WERI-Rb-1 (cell line): ENCODE measurements around the gene ACYP1.

Experiments used
- DNase-seq: peaks from one replicate; pipeline ENCODE4 v3.0.0-alpha.2; 2020
- H3K27ac ChIP-seq: fragments of 250-450 bp; sonication (Bioruptor Pico); 2 replicates; pipeline ENCODE4 v1.5.1; 2020; ENCODE audit warnings: mild to moderate bottlenecking, moderate library complexity
- H3K27me3 ChIP-seq: fragments of 250-450 bp; sonication (Bioruptor Pico); 2 replicates; pipeline ENCODE4 v1.5.1; 2021; ENCODE audit warnings: mild to moderate bottlenecking, low read depth, moderate library complexity; ENCODE audit not compliant: insufficient read depth, severe bottlenecking
- H3K36me3 ChIP-seq: fragments of 250-450 bp; sonication (Bioruptor Pico); 2 replicates; pipeline ENCODE4 v1.5.1; 2020; ENCODE audit warnings: mild to moderate bottlenecking, moderate library complexity
- H3K4me3 ChIP-seq: 2 replicates; pipeline ENCODE4 v1.5.1; 2011; ENCODE audit warnings: low read depth, mild to moderate bottlenecking, control low read depth, low read length
- H3K9me3 ChIP-seq: fragments of 250-450 bp; sonication (Bioruptor Pico); 2 replicates; pipeline ENCODE4 v1.5.1; 2021; ENCODE audit warnings: mild to moderate bottlenecking, moderate library complexity; ENCODE audit not compliant: severe bottlenecking
- CTCF ChIP-seq: IDR thresholded peaks from 2 replicates; pipeline ENCODE4 v1.5.1; 2011; ENCODE audit warnings: low read depth, mild to moderate bottlenecking, control low read depth, inconsistent platforms, low read length

Gene ACYP1

GRCh38 chr14:75050852-75051555, 12.8 kb downstream of the ACYP1 start, which contains the start of gene MLH3:
Gene MLH3, minus strand, starts transcription at chr14:75051467. Its CDS starts 1,812 bp downstream, at chr14:75049655.
- Histone ChIP-seq H3K4me3 (peak within 1 kb of the TSS; percentile 59), H3K36me3 (peaks cover 15% of the 10 kb centered on the region), H3K9me3 (no peaks in the 10 kb centered on the region), H3K27ac (peak within 1 kb of the TSS; percentile 78), H3K27me3 (no peaks in the 10 kb centered on the region)
- TF ChIP-seq CTCF = no peak
- peak; percentile 89 for DNase-seq

- no peak overlapping the region for H3K27ac ChIP-seq
- DNase-seq = no peak
Observed at GRCh38 chr14:75049731-75050201, 14.1 kb downstream of the ACYP1 start.

GRCh38 chr14:75049136-75049535, 14.7 kb downstream of the ACYP1 start:
- Histone ChIP-seq H3K9me3 (no peaks in the 10 kb centered on the region), H3K27ac (no peak overlapping the region), H3K4me3 (no peak overlapping the region), H3K27me3 (no peaks in the 10 kb centered on the region), H3K36me3 (peaks cover 9% of the 10 kb centered on the region)
- no peak for TF ChIP-seq CTCF
- DNase-seq = no peak

More at GRCh38 chr14:75049731-75050201, 14.1 kb downstream of the ACYP1 start:
- no peak overlapping the region for H3K4me3 ChIP-seq
- H3K36me3 ChIP-seq = peaks cover 9% of the 10 kb centered on the region
- H3K27me3 ChIP-seq = no peaks in the 10 kb centered on the region
- H3K9me3 ChIP-seq = no peaks in the 10 kb centered on the region
- TF ChIP-seq CTCF = no peak

- no peak overlapping the region for H3K27ac ChIP-seq
- no peak for DNase-seq
- H3K36me3 ChIP-seq = peaks cover 9% of the 10 kb centered on the region
- no peaks in the 10 kb centered on the region for H3K9me3 ChIP-seq
- no peak for TF ChIP-seq CTCF
- no peaks in the 10 kb centered on the region for H3K27me3 ChIP-seq
- H3K4me3 ChIP-seq = no peak overlapping the region
Observed at GRCh38 chr14:75048101-75048500, 15.7 kb downstream of the ACYP1 start.

GRCh38 chr14:75047506-75047905, 16.3 kb downstream of the ACYP1 start:
- Histone ChIP-seq H3K27ac (no peak overlapping the region), H3K9me3 (no peaks in the 10 kb centered on the region), H3K4me3 (no peak overlapping the region), H3K36me3 (peaks cover 9% of the 10 kb centered on the region), H3K27me3 (no peaks in the 10 kb centered on the region)
- DNase-seq = no peak
- no peak for TF ChIP-seq CTCF
